HG02870 (cell line): ENCODE data around the gene ARNT2.

ENCODE experiments used
- ATAC-seq: cut with Tn5 transposase; IDR thresholded peaks from one replicate; pipeline ENCODE4 v1.9.1; 2021; ENCODE audit warnings: mild to moderate bottlenecking, moderate library complexity; ENCODE audit not compliant: unreplicated experiment

Gene ARNT2

DNA sequence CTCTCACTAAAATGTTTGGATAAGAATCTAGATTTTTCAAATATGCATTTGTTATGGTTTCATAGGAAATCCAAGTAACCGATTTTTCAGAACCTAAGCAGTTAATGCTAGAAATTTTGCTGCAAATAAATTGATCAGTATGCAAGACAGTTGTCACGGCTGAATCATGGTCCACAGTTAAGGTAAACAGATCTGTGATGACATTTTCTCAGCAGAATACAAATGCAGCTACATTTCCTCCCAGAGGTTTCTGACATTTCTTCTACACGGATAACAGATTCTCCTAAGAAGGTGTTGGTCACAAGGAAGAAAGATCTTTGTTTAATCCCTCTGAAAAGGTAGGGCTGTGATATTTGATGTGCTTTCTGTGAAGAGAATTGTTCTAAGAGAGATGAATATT lies 36.9 kb downstream of the ARNT2 start:
- no peak for ATAC-seq

DNA sequence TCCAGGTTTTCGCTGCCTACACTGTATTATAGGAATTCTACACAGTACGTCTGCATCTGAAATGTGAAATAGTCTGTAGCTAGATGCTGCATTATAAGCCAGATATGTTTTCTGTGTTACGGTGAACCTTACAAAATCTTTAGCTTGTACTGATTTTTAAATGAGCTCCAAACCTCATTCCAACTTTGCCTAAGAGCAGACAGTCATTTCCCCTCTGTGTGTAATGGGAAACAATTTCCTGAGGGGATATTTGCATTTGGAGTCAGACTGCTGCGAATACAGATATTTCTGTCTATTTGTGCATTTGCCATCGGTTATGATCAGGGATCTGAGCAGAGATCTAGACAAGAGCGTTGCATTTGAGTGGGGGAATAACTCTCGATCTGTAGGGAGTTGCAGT lies 37.5 kb downstream of the ARNT2 start:
- no peak for ATAC-seq

DNA sequence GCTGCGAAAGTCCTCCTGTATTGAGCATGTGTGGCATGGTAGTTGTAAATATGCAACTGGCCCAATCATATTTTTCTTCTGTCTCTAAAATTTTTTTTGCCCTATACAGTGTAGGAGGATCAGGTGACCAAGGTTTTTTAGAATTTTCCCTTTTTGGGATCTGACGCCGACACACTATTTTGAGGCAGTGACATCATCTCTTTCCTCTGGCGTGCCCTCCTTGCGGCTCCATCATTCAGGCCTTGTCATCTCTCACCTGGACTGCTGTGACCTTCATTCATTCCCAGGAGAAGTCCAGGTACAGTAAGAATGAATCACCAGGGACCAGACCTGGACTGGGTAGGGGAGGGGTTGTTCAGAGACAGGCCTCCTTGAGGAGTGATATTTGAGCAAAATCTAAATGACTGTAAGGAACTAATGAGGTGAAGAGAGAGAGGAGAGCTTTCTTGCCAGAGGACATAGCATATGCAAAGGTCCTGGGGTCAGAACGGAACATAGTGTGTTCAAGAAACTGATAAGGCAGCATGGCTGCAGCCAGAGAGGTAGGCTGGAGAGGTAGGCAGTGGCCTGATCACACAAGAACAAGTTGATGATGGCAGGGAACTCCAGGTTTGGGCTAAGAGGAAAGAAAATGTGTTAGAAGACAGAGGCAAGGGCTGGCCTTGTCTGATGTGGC lies 38.7 kb downstream of the ARNT2 start:
- no peak for ATAC-seq

DNA sequence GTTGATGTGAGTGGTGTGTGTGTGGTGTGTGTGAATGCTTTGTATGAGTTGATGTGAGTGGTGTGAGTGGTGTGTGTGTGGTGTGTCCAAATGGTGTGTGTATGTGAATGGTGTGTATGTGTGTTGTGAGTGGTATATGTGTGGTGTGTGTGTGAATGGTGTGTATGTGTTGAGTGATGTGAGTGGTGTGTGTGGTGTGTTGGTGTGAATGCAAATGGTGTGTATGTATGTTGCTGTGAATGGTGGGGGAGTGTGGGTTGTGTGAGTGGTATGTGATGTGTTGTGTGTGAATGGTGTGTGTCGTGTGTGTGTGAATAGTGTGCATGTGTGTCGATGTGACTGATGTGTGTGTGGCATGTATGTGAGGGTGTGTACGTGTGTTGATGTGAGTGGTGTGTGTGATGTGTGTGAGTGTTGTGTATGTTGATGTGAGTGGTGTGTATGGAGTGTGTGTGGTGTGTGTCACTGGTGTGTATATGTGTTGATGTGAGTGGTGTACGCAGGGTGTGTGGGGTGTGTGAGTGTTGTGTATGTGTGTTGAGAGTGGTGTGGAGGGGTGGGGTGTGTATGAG lies 40.6 kb downstream of the ARNT2 start:
- ATAC-seq, result no peak

GRCh38 chr15:80445300-80446041 lies 41.3 kb downstream of the ARNT2 start:
- no peak for ATAC-seq

DNA sequence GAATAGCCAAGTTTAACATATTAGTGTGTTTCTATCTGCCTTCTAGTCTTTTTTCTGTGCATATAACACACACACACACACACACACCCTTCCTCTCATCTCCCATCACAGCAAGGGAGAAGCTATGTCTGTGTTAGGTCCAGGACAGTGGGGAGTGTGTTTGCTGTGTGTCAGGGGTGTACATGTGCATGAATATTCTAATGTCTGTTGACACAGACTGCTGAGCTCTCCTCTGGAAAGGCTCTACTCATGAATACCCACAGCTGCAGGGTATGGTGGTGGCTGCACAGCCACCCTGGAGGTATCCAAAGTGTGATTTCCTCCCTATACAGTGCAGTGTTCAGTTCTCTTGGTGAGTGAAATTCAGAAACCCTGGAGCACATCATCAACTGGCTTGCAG lies 42.9 kb downstream of the ARNT2 start:
- ATAC-seq, result no peak

DNA sequence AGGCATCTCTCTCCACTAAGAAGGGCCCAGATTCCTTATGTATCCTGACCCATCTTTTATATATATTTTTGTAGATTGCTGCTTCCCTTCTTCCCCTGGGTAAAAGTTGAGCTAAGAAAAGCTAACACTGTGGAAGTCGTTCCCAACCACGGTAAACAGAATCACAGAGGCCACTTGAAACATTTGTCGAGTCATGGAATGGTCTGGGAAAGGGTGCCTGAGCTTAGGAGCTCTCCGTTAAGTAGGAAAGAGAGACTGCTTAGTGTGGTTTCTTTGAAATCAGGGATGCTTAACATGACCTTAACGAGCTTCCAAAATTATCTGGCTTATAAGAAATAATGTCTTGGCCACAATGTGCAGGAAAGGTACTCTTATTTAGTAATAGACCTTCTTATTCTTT lies 45.6 kb downstream of the ARNT2 start:
- ATAC-seq, result no peak

DNA sequence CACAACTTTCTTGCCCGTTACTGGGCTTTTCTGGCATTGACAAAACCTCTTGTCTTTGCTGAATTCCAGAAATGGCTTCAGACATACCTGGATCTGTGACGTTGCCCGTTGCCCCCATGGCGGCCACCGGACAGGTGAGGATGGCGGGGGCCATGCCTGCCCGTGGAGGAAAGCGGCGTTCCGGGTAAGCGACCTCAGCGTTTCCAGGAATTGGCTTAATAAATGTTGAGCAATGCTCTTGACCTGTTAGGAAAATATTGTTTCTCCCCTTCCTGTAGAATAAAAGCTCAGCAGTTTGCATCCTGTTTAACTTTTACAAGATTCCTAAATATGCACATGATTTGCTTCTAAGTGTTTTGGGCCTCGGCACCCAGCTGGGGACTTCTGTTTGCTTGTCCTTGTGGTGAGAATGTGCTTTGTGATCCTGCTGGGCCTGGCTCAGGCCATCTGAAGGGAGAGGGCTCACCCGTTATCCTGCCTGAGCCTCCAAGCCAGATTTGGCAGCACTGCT lies 46.7 kb downstream of the ARNT2 start:
- ATAC-seq, result no peak

DNA sequence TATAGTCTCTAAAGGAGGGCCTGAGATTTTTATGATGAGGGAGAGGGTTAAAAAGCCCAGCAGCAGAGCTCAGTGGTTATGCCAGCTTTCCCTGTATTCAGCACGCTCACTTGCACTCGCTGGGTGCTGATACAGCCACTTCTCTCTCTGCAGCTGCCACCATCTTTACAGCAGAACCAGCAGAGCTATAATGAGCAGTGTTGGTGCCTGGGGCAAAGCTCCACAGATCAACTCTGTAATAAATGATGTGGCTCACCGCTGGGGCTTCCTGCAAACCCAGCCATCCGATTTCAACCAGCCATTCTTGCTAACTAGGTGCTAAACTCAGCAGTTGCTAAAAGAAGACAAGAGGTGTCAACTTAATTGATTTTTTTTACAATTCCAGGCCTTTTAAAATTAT lies 48.0 kb downstream of the ARNT2 start:
- no peak for ATAC-seq

DNA sequence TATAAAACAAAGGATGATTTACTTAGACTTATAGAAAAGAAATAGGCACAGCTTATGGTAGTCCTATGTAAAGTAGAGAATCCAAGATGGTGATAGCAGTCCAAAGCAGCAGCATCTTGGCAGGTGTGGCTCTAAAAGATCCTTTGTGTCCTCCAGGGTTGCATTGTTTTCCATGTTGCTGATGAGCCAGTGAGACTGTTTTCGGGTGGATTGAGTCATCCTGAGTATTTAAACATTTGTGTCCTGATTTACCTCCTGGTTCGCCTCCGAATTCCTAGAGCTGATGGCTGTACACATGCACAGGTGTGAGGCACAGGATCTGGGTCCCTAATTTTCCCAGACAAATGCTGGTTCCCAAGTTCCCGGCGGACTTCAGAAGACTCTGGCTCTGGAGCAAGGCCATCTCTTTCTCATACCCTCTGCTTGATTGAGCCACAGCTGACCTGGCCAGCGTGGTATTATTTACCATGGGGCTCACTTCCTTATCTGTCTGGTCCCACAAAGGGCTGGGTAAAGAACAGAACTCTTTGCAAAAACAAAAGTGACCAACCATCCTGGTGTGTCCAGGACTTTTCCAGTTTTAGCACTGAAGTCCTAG lies 51.0 kb downstream of the ARNT2 start:
- no peak for ATAC-seq

GRCh38 chr15:80455668-80456442 lies 51.7 kb downstream of the ARNT2 start:
- no peak for ATAC-seq

GRCh38 chr15:80456517-80457492 lies 52.6 kb downstream of the ARNT2 start:
- no peak for ATAC-seq

DNA sequence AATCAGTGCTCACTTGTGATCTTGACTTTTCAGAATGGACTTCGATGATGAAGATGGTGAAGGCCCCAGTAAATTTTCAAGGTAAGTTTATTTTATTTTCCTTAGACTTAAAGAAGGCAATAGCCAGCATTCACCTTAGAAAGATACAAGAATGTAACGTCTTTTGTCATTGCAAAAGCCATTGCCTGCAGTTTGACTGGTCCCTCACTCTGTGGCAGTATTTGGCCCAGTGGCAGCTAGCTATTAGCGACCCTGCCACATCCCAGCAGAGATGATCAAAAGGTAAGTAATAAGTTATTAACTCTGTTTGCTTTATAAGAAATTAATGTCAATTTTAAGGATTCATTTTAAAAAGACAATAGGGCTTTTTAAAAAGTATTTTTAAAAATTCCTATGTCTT lies 53.7 kb downstream of the ARNT2 start:
- no peak for ATAC-seq

DNA sequence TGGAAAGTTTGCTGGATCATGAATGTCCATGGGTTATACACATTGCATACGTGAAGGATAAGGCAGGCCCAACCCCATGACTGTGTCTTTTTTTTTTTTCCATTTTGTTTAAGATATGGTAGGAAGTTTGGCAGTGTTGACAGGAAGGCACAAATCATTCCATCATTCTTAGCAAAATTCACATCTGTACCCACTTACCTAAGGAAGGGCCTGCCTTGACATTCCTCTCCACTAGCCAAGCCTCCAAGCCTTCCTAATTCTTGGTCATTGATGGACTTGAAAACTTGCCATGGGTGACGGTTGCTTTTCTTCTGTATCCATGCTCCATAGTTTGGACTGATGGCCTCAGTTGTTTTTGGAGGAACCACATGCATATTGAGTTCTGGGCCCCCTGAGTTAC lies 54.4 kb downstream of the ARNT2 start:
- no peak for ATAC-seq

- no peak for ATAC-seq
Measured at GRCh38 chr15:80459380-80459779, 55.2 kb downstream of the ARNT2 start.

- ATAC-seq, result no peak
Measured at GRCh38 chr15:80459818-80460217, 55.6 kb downstream of the ARNT2 start.

DNA sequence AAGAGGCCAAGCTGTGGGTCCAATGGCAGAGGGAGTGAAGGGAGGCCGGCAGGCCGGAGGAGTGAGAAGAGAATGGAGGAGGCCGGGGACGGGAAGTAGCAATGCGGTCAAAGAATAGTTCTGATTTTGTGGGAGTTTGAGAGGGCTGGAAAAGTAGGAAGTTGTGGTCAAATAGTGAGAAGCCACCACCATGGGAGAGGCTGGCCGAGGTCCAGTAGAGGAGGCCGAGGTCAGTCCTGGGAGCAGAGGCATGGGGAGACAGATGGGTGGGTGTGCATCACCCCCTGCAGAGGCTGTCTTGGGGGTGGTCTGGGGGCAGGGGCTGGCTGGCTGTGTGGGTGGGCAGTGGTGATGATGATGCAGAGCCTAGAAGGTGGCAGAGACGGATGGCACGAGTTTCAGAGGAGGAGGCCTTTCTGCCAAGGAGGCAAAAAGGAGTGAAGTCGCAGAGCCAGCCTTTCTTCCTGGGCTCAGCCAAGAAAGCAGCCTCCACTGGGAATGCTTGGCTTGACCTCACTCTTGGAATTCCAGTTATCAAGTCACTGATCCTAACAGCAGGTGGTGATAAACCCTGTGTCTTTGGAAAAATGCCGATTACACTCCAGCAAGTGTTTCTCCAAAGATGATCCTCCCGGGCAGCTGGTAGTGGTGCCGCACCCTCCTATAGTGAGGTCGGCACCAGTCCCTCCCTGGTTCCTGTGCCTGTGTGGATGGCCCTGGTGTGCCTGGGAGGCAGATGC lies 57.3 kb downstream of the ARNT2 start:
- ATAC-seq, result no peak

DNA sequence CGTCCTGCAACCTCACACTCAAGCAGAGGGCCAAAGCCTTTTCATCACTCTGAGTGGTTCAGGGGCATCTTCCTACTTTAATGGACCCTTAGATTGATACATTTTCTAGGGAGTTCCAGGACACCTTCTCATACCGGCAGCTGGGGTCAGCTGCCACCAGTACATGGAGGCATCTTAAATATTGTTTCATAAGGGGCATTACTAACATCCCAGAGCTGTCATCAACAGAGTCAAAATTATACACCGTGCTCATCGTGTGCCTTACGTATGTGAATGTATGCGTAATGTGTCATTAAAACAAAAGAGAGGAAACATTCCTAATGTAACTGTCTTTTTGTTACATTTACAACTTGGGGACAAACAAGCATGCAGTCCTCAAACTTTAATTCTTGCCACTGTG lies 57.9 kb downstream of the ARNT2 start:
- no peak for ATAC-seq

DNA sequence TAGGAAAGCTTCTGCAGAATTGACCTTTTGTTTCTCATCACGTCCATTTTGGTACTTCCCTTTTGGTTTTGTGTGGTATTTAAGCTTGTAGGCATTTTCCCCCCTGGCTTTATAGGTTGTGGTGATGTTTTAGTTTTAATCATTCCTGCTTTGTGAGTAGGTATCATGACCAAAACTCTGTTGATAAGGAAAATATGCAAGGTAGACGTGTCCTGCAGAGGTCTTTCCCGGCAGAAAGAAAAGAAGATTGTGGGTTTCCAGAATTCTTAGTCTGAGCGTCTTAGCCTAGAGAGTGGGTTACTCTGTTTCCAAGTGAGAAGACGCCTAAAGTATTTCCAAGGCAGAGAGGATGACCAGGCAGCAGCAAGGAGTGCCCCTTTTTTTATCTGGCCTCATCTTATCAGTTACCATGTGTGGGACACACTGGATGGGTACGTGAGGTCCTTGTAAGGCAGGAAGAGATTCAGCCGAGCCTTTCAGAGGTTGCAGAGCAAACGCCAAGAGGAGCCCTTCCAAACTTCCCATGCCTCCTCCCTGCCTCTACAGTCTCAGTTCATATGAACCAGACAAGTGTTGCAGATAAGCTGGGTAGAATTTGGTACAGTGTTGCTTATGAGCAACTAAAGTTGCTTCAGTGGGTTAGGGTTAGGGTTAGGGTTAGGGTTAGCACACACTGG lies 58.8 kb downstream of the ARNT2 start:
- ATAC-seq, result no peak
